ENCODE data around the gene SH2B3. TPM values are rescaled to one million over a fixed set of nuclear protein-coding genes. Genes with fewer than 3 reads are reported as not detected.

The SH2B3 gene
- total and polyA plus RNA-seq, 9 of the 15 experiments (the other 6 are each of a cell fraction or from before 2014, with no cell fraction given): 10.8 to 75.3 (median 37.4) TPM

- ChIA-PET POLR2A (interaction anchor here (0.6 to 2.0 kb wide), 5 partner anchors 8 to 280 kb away, joined by 3 to 4 read pairs (median 4); no protein-coding TSS in a partner anchor), CTCF (ENCODE audit: low intra/inter-chr PET ratio) (no interaction called here)
- H3K4me3 ChIP-seq: peak overlapping the region; percentile 93
- peak overlapping the region; percentile 92 for H3K27ac ChIP-seq (ENCODE audit: extremely low read depth, low read depth, low read length)
- peak overlapping the region; percentile 90 to 98 for H3K9ac ChIP-seq (ENCODE audit: insufficient read depth in 1 of 2, low read depth in 2 of 2, low read length in 2 of 2)
- DNase-seq (ENCODE audit: extremely low read depth in 1 of 4, low spot score in 3 of 4): peak in 1 of 4 experiments; percentile 35
- H3K27me3 ChIP-seq (ENCODE audit: control insufficient read depth in 2 of 2, insufficient read depth in 2 of 2, low read length in 2 of 2): no peaks in the 10 kb centered on the region; a peak in 1 of 5 replicates
- peaks cover 32% of the 10 kb centered on the region for H3K36me3 ChIP-seq (ENCODE audit: control insufficient read depth, insufficient read depth, low read length)
- intact Hi-C loops (cut with micrococcal nuclease) (loop anchor here (5.0 kb wide), 2 partner anchors 191 to 281 kb away; partner anchors contain the start of genes ACAD10, ATXN2 and BRAP), in situ Hi-C loops (cut with MboI) (loop anchor here (5.0 kb wide), 1 partner anchor 266 kb away; no protein-coding TSS in a partner anchor)
- WGBS (ENCODE audit: insufficient coverage, low coverage, missing lambda C conversion rate): under 1% methylated on average over 27 of the region's 34 CpGs
- BruUV-seq (replicated peaks): TSS peak; percentile 37
- peak overlapping the region; percentile 92 for H3K4me2 ChIP-seq (ENCODE audit: insufficient read depth, low read length)
- peaks cover 7% of the 10 kb centered on the region for H3K9me1 ChIP-seq (ENCODE audit: control insufficient read depth, insufficient read depth, low read length)
- H3K4me1 ChIP-seq (replicated peaks in 1 of 2; ENCODE audit: control insufficient read depth in 2 of 2, insufficient read depth in 2 of 2, low read length in 2 of 2): peaks cover 57 to 81% of the 10 kb centered on the region in 2 experiments
- H3K79me2 ChIP-seq (ENCODE audit: control insufficient read depth, insufficient read depth, low read length): peaks cover 60% of the 10 kb centered on the region
- no peak for FAIRE-seq
- ATAC-seq: no peak
- H4K20me1 ChIP-seq (replicated peaks; ENCODE audit: control insufficient read depth, insufficient read depth, low read length): peaks cover 39% of the 10 kb centered on the region
- H3K9me3 ChIP-seq (replicated peaks; ENCODE audit: control insufficient read depth, insufficient read depth, low read depth, low read length): no peaks in the 10 kb centered on the region
- peak overlapping the region; percentile 30; the same call in 1 of the 2 replicates for H2AFZ ChIP-seq (ENCODE audit: low read depth, low read length)
- TF ChIP-seq GATAD2A (IDR thresholded peaks at IDR 0.05) (0 out of 2 replicates have a peak, but pooled peaks have one; percentile 34), ZBTB7A (IDR thresholded peaks at IDR 0.05; ENCODE audit: borderline replicate concordance, control insufficient read depth, low read depth, low read length) (peak; percentile 76; the same call in 1 of the 2 replicates), MYC (IDR thresholded peaks at IDR 0.05; ENCODE audit: low read depth, low read length) (peak; percentile 24; the same call in 1 of the 2 replicates), MYC (CRISPR knock-in tag; IDR thresholded peaks at IDR 0.05; ENCODE audit: borderline replicate concordance, low read depth) (no peak), OTX1 (CRISPR knock-in tag; IDR thresholded peaks at IDR 0.05) (no peak), EGR1 (conservative IDR thresholded peaks at IDR 0.05) (peak; percentile 57), SUPT5H (IDR thresholded peaks at IDR 0.05) (0 out of 2 replicates have a peak, but pooled peaks have one; percentile 16), BCOR (IDR thresholded peaks at IDR 0.05) (0 out of 2 replicates have a peak, but pooled peaks have one; percentile 8), TRIM24 (IDR thresholded peaks at IDR 0.05) (no peak), SIN3A (IDR thresholded peaks at IDR 0.05; ENCODE audit: borderline replicate concordance in 2 of 2, control insufficient read depth in 1 of 2, low read depth in 2 of 2, low read length in 2 of 2) (peak in 1 of 2 experiments; percentile 43; a peak in 1 of 4 replicates), DEAF1 (CRISPR knock-in tag; IDR thresholded peaks at IDR 0.05) (no peak), TFAP4 (CRISPR knock-in tag; IDR thresholded peaks at IDR 0.05; ENCODE audit: borderline replicate concordance) (0 out of 2 replicates have a peak, but pooled peaks have one; percentile 6), NRF1 (conservative IDR thresholded peaks at IDR 0.05 in 1 of 2, IDR thresholded peaks at IDR 0.05 in 1 of 2) (peak in 1 of 2 experiments; percentile 25; a peak in 1 of 4 replicates), BRCA1 (IDR thresholded peaks at IDR 0.05) (no peak), BRCA1 (CRISPR knock-in tag; IDR thresholded peaks at IDR 0.05) (0 out of 2 replicates have a peak, but pooled peaks have one; percentile 53), CEBPG (CRISPR knock-in tag; IDR thresholded peaks at IDR 0.05) (no peak), CEBPG (tag; conservative IDR thresholded peaks at IDR 0.05 in 1 of 2, IDR thresholded peaks at IDR 0.05 in 1 of 2) (no peak), MAZ (CRISPR knock-in tag; conservative IDR thresholded peaks at IDR 0.05 in 1 of 2, IDR thresholded peaks at IDR 0.05 in 1 of 2) (peak in 1 of 2 experiments; percentile 33; a peak in 2 of 4 replicates)
These were observed 1.0 kb downstream of the SH2B3 start for GRCh38 chr12:111406474-111407376.
